Mesothelial cell of epicardium (in vitro differentiated cells): ENCODE data around the gene USF3. TPM values are rescaled to one million over a fixed set of nuclear protein-coding genes. Genes with fewer than 3 reads are reported as not detected.

Source experiments
- DNase-seq, 2 experiments: peaks; one replicate each; pipeline ENCODE4 v3.0.0; 2021; ENCODE audit warnings: low spot score in 2 of 2; ENCODE audit not compliant: unreplicated experiment in 2 of 2
- H3K27ac Mint-ChIP-seq: 2 replicates; pipeline ENCODE4 v1.8.0; 2021; ENCODE audit warnings: mixed read lengths
- H3K27me3 Mint-ChIP-seq: 2 replicates; pipeline ENCODE4 v1.8.0; 2021; ENCODE audit warnings: low read depth, mixed read lengths
- H3K36me3 Mint-ChIP-seq: 2 replicates; pipeline ENCODE4 v1.8.0; 2021; ENCODE audit warnings: mixed read lengths
- H3K4me1 Mint-ChIP-seq: 2 replicates; pipeline ENCODE4 v1.8.0; 2021; ENCODE audit warnings: mixed read lengths
- H3K4me3 Mint-ChIP-seq: 2 replicates; pipeline ENCODE4 v1.8.0; 2021; ENCODE audit warnings: mild to moderate bottlenecking, moderate library complexity, mixed read lengths
- H3K9me3 Mint-ChIP-seq: 2 replicates; pipeline ENCODE4 v1.8.0; 2021; ENCODE audit warnings: mixed read lengths
- CTCF ChIP-seq: fragments of 200-600 bp; sonication (generic); IDR thresholded peaks from one replicate; pipeline ENCODE4 v1.5.0; 2021; ENCODE audit warnings: antibody characterized with exemption; ENCODE audit not compliant: unreplicated experiment
- total RNA-seq: library from RNA; stranded (reverse); gene quantifications from 3 replicates; pipeline ENCODE4 v1.2.1, GENCODE V29; 2021

USF3 gene
- total RNA-seq, 1 donor from 2014 or later = 17.9 TPM

- TF ChIP-seq CTCF = no peak
- Mint-ChIP-seq H3K9me3 (peaks cover 8% of the 10 kb centered on the region), H3K36me3 (peaks cover 61% of the 10 kb centered on the region), H3K4me1 (no peaks in the 10 kb centered on the region), H3K4me3 (no peak overlapping the region), H3K27me3 (no peaks in the 10 kb centered on the region), H3K27ac (no peak overlapping the region)
- no peak for DNase-seq
Measured at GRCh38 chr3:113660458-113660857, 36.0 kb downstream of the USF3 start.

- H3K4me3 Mint-ChIP-seq = no peak overlapping the region
- DNase-seq = no peak
- H3K9me3 Mint-ChIP-seq = peaks cover 8% of the 10 kb centered on the region
- no peaks in the 10 kb centered on the region for H3K4me1 Mint-ChIP-seq
- H3K27me3 Mint-ChIP-seq = no peaks in the 10 kb centered on the region
- peaks cover 62% of the 10 kb centered on the region for H3K36me3 Mint-ChIP-seq
- no peak overlapping the region for H3K27ac Mint-ChIP-seq
- no peak for TF ChIP-seq CTCF
Measured at GRCh38 chr3:113659996-113660395, 36.4 kb downstream of the USF3 start.

DNA sequence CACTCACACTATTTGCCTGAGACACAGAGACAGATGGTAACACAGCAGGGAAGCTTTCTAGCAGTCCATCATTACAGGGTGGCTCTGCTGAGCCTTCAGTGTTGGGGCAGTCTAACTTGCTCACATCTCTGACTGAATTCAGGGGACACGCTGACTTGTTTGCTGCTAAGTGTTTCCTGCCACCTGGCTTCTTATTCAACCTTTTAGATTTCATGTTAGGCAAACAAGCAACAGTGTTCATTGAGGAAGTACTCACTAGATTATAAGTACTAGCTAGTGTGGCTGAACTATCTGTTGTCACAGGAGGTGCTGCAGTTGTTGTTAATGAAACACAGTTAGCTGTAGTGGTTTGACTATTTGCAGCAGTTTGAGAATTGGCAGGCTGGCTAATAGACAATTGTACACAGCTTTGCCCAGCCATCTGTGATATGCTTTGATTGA, 37.3 kb downstream of the USF3 start:
- Mint-ChIP-seq H3K27ac (no peak overlapping the region), H3K4me1 (no peaks in the 10 kb centered on the region), H3K4me3 (no peak overlapping the region), H3K9me3 (peaks cover 8% of the 10 kb centered on the region), H3K27me3 (no peaks in the 10 kb centered on the region), H3K36me3 (peaks cover 60% of the 10 kb centered on the region)
- TF ChIP-seq CTCF = no peak
- no peak for DNase-seq

DNA sequence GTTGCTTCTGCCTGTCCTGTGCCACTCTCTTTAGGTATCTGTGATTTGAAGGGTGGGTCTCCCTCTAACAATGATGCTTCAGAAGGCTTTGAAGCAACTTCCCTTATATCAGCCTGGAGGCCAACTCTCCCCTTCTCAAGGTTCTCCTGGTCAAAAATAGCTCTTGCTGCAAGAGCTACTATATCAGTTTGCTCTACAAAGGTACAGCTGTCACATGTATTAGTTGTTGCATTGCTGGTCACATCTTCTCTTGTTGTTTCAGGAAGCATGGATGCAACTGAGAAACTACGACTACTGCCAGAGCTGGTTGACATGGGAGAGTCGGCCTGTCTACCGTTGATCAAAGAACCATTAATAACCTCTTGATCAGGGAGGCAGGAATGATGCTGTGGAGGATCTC, 38.3 kb downstream of the USF3 start:
- H3K36me3 Mint-ChIP-seq = peaks cover 62% of the 10 kb centered on the region
- H3K4me3 Mint-ChIP-seq = no peak overlapping the region
- no peak for DNase-seq
- H3K4me1 Mint-ChIP-seq = no peaks in the 10 kb centered on the region
- H3K9me3 Mint-ChIP-seq = peaks cover 8% of the 10 kb centered on the region
- no peak for TF ChIP-seq CTCF
- H3K27ac Mint-ChIP-seq = no peak overlapping the region
- H3K27me3 Mint-ChIP-seq = no peaks in the 10 kb centered on the region

GRCh38 chr3:113654851-113655250, 41.6 kb downstream of the USF3 start:
- no peak overlapping the region for H3K27ac Mint-ChIP-seq
- H3K9me3 Mint-ChIP-seq = peaks cover 8% of the 10 kb centered on the region
- TF ChIP-seq CTCF = no peak
- H3K4me1 Mint-ChIP-seq = no peaks in the 10 kb centered on the region
- no peaks in the 10 kb centered on the region for H3K27me3 Mint-ChIP-seq
- H3K36me3 Mint-ChIP-seq = peaks cover 53% of the 10 kb centered on the region
- H3K4me3 Mint-ChIP-seq = no peak overlapping the region
- DNase-seq = no peak

DNA sequence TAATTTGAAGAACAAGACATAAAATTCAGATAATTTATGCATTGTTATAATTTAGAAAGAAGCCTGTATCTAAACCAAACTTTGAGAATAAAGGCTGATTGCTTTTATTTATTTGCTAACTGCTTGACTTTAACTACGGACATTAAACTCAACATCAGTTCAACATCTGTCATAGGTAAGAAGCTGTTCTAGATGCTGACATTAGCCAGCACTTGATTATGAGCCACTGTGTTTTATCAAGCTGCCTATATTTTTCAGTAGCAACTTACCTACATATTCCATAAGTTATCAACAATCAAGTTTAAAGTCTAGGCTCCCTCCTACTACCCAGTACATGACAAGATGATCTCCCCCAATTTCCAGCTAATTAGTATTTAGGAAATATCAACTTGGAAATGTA, 42.1 kb downstream of the USF3 start:
- no peaks in the 10 kb centered on the region for H3K4me1 Mint-ChIP-seq
- no peak overlapping the region for H3K27ac Mint-ChIP-seq
- peaks cover 8% of the 10 kb centered on the region for H3K9me3 Mint-ChIP-seq
- TF ChIP-seq CTCF = no peak
- no peaks in the 10 kb centered on the region for H3K27me3 Mint-ChIP-seq
- peaks cover 52% of the 10 kb centered on the region for H3K36me3 Mint-ChIP-seq
- H3K4me3 Mint-ChIP-seq = no peak overlapping the region
- DNase-seq = no peak
